Measurements from ENCODE around the gene AMBRA1. TPM values are rescaled to one million over a fixed set of nuclear protein-coding genes. Genes with fewer than 3 reads are reported as not detected.
A peak's percentile ranks its signal among the peaks of the same experiment; 100 is the strongest.

AMBRA1 gene
- total and polyA plus RNA-seq, 8 donors: 6.8 to 18.7 (median 11.1) TPM

- FAIRE-seq: no peak
- WGBS, 2 donors: 90 to 93% methylated on average over 5 of the region's 5 CpGs
- ATAC-seq: no peak
- no peak for DNase-seq
- Histone ChIP-seq H3K27ac (no peak overlapping the region), H3K9me3 (no peaks in the 10 kb centered on the region), H3K4me1 (no peaks in the 10 kb centered on the region), H3K36me3 (peaks cover 0 to 33% (median 0%) of the 10 kb centered on the region in 3 donors), H3K27me3 (no peaks in the 10 kb centered on the region), H3K4me3 (no peak overlapping the region)
- TF ChIP-seq, protein P1, sequence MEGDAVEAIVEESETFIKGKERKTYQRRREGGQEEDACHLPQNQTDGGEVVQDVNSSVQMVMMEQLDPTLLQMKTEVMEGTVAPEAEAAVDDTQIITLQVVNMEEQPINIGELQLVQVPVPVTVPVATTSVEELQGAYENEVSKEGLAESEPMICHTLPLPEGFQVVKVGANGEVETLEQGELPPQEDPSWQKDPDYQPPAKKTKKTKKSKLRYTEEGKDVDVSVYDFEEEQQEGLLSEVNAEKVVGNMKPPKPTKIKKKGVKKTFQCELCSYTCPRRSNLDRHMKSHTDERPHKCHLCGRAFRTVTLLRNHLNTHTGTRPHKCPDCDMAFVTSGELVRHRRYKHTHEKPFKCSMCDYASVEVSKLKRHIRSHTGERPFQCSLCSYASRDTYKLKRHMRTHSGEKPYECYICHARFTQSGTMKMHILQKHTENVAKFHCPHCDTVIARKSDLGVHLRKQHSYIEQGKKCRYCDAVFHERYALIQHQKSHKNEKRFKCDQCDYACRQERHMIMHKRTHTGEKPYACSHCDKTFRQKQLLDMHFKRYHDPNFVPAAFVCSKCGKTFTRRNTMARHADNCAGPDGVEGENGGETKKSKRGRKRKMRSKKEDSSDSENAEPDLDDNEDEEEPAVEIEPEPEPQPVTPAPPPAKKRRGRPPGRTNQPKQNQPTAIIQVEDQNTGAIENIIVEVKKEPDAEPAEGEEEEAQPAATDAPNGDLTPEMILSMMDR (IDR thresholded peaks at IDR 0.05): no peak
- intact Hi-C loops (cut with DNase I): no loop called here
Observed at GRCh38 chr11:46418751-46419150, 175.1 kb downstream of the AMBRA1 start.

GRCh38 chr11:46417711-46418110 is 176.1 kb downstream of the AMBRA1 start:
- TF ChIP-seq, protein P1 (IDR thresholded peaks at IDR 0.05): no peak
- H3K36me3 ChIP-seq: peaks cover 0 to 34% (median 0%) of the 10 kb centered on the region in 3 donors
- no peak overlapping the region for H3K27ac ChIP-seq
- no peaks in the 10 kb centered on the region for H3K4me1 ChIP-seq
- WGBS, 2 donors: 90 to 92% methylated on average over 7 of the region's 7 CpGs
- no peaks in the 10 kb centered on the region for H3K9me3 ChIP-seq
- H3K27me3 ChIP-seq: no peaks in the 10 kb centered on the region
- FAIRE-seq: no peak
- H3K4me3 ChIP-seq: no peak overlapping the region
- intact Hi-C loops (cut with DNase I): no loop called here
- ATAC-seq: no peak
- DNase-seq: no peak

GRCh38 chr11:46414879-46415278 is 178.9 kb downstream of the AMBRA1 start:
- Histone ChIP-seq H3K36me3 (peaks cover 0 to 27% (median under 1%) of the 10 kb centered on the region in 3 donors), H3K27me3 (no peaks in the 10 kb centered on the region), H3K27ac (no peak overlapping the region), H3K4me3 (no peak overlapping the region), H3K4me1 (no peaks in the 10 kb centered on the region), H3K9me3 (no peaks in the 10 kb centered on the region)
- FAIRE-seq: no peak
- ATAC-seq: no peak
- no peak for DNase-seq
- intact Hi-C loops (cut with DNase I): no loop called here
- TF ChIP-seq, protein P1 (IDR thresholded peaks at IDR 0.05): no peak
- 61 to 65% methylated on average over 3 of the region's 3 CpGs for WGBS, 2 donors

GRCh38 chr11:46414466-46414796 is 179.4 kb downstream of the AMBRA1 start:
- Histone ChIP-seq H3K4me1 (no peaks in the 10 kb centered on the region), H3K4me3 (no peak overlapping the region), H3K27me3 (no peaks in the 10 kb centered on the region), H3K27ac (no peak overlapping the region), H3K9me3 (no peaks in the 10 kb centered on the region), H3K36me3 (peaks cover 0 to 27% (median 5%) of the 10 kb centered on the region in 3 donors)
- intact Hi-C loops (cut with DNase I): no loop called here
- 94% methylated on average over 5 of the region's 5 CpGs for WGBS, 2 donors
- DNase-seq (no peak), FAIRE-seq (no peak), ATAC-seq (no peak)
- TF ChIP-seq, protein P1 (IDR thresholded peaks at IDR 0.05): no peak

DNA sequence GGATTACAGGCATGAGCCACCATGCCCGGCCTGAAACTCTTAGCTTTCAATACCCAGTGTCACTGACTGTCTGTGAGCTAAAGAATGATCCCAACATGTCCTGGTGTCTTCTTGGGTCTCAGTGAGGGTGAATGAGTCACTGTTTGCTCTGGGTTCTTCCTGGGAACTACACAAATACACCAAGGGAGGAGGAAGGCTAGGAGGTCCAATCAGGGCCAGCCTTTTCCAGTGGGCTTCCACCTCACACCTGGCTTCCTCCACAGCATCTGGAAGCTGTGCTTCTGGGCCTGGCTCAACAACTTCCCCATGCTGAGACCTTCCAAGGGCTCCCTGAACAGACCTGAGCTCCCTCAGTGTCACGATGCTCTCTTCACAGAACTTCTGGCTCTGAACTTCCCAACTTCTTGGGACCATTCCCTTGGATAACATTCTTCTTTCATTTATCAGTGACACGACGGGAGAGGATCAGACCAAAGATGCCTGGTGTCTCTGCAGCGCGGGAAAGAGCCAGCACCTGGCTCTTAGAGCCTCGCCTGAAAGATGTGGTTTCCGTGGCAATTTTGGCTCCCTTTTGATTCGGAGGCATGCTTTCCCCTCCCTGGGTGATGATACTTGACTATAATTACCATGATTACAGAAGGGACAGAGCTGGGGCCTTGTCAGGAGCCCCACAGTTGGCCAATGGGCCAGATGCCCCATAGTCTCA is 179.9 kb downstream of the AMBRA1 start:
- Histone ChIP-seq H3K9me3 (no peaks in the 10 kb centered on the region), H3K4me3 (no peak overlapping the region), H3K36me3 (peaks cover 0 to 27% (median 5%) of the 10 kb centered on the region in 3 donors), H3K27ac (no peak overlapping the region), H3K27me3 (no peaks in the 10 kb centered on the region), H3K4me1 (no peaks in the 10 kb centered on the region)
- TF ChIP-seq, protein P1 (IDR thresholded peaks at IDR 0.05): no peak
- ATAC-seq (peak in 1 of 4 donors; percentile 44), DNase-seq (no peak), FAIRE-seq (no peak)
- intact Hi-C loops (cut with DNase I): no loop called here
- WGBS, 2 donors: 95 to 98% methylated on average over 9 of the region's 9 CpGs

Data from pancreas (tissue), 10 donors.